ENCODE measurements around the gene STK24. TPM values are rescaled to one million over a fixed set of nuclear protein-coding genes. Genes with fewer than 3 reads are reported as not detected.

Gene STK24
- total and polyA plus RNA-seq, 2 of the 8 experiments (the other 6 are each of a cell fraction or from before 2014, with no cell fraction given) = 62.8 to 143 TPM

- H3K56ac ChIP-seq (replicated peaks; ENCODE audit: insufficient read length, low read depth, low read length) = no peak overlapping the region
- H3K36me3 ChIP-seq (ENCODE audit: control insufficient read depth in 2 of 4, insufficient read depth in 4 of 4, low read length in 3 of 4) = no peaks in the 10 kb centered on the region
- H3K27ac ChIP-seq (ENCODE audit: low read depth, low read length) = no peak overlapping the region
- no peak overlapping the region for H3K18ac ChIP-seq (ENCODE audit: extremely low read depth, low read length)
- H3K4me1 ChIP-seq (replicated peaks in 1 of 4; ENCODE audit: control insufficient read depth in 3 of 4, insufficient read depth in 4 of 4, low read length in 3 of 4) = peaks cover 6 to 22% (median 17%) of the 10 kb centered on the region in 4 experiments
- no peak overlapping the region for H3K9ac ChIP-seq (replicated peaks in 1 of 4; ENCODE audit: extremely low read depth in 1 of 4, low read depth in 3 of 4, low read length in 3 of 4)
- H3K23ac ChIP-seq (ENCODE audit: insufficient read length) = no peak overlapping the region
- FAIRE-seq = no peak
- no peaks in the 10 kb centered on the region for H3K23me2 ChIP-seq (ENCODE audit: low read depth, low read length)
- H3K4me3 ChIP-seq (ENCODE audit: extremely low read depth in 1 of 4, insufficient read depth in 2 of 4, low read depth in 3 of 4, low read length in 4 of 4) = no peak overlapping the region
- peaks cover 16 to 97% of the 10 kb centered on the region in 2 experiments; a peak in 3 of 4 replicates for H3K79me2 ChIP-seq (ENCODE audit: control insufficient read depth in 1 of 2, insufficient read depth in 2 of 2, low read length in 2 of 2)
- H4K8ac ChIP-seq (ENCODE audit: extremely low read depth, insufficient read depth, low read length) = no peak overlapping the region
- H2BK5ac ChIP-seq (ENCODE audit: low read depth, low read length) = no peak overlapping the region
- H4K20me1 ChIP-seq (replicated peaks in 1 of 2; ENCODE audit: control insufficient read depth in 1 of 2, insufficient read depth in 2 of 2, low read length in 2 of 2) = peaks cover 17 to 26% of the 10 kb centered on the region in 2 experiments
- no peak overlapping the region for H2BK120ac ChIP-seq (replicated peaks; ENCODE audit: low read depth, low read length)
- H3K14ac ChIP-seq (ENCODE audit: insufficient read length) = no peak overlapping the region
- H2AK5ac ChIP-seq (ENCODE audit: low read depth, low read length) = no peak overlapping the region; the same call in 1 of the 2 replicates
- H2BK20ac ChIP-seq (ENCODE audit: low read length) = no peak overlapping the region
- no peak overlapping the region for H3K4ac ChIP-seq (replicated peaks; ENCODE audit: insufficient read length, low read depth, low read length)
- H3K9me3 ChIP-seq (ENCODE audit: insufficient read depth in 2 of 2, low read depth in 1 of 2, low read length in 1 of 2) = no peaks in the 10 kb centered on the region
- 82% methylated on average over 12 of the region's 12 CpGs; no CpG with 5 or more reads in 1 of the 2 experiments for WGBS, 2 experiments (ENCODE audit: extremely low coverage in 1 of 2, insufficient coverage in 1 of 2, insufficient read length in 1 of 2, insufficient replicate concordance in 2 of 2, low coverage in 1 of 2, low lambda C conversion rate in 2 of 2, missing lambda C conversion rate in 1 of 2)
- H4K5ac ChIP-seq (ENCODE audit: insufficient read length, low read depth, low read length) = no peak overlapping the region
- no peak overlapping the region for H2BK15ac ChIP-seq (ENCODE audit: low read length)
- CTCF ChIA-PET (ENCODE audit: partially characterized antibody) = interaction anchor here (0.7 to 3.7 kb wide), 7 partner anchors 9 to 148 kb away, joined by 3 to 14 read pairs (median 4); no protein-coding TSS in a partner anchor
- no peak overlapping the region for H4K91ac ChIP-seq (replicated peaks; ENCODE audit: insufficient read length, low read length)
- H3K4me2 ChIP-seq (ENCODE audit: insufficient read depth in 1 of 2, low read depth in 2 of 2, low read length in 2 of 2) = 0 out of 4 replicates have a peak overlapping the region, but pooled peaks of 1 of the 2 experiments have one; percentile 1
- POLR2A ChIA-PET (ENCODE audit: partially characterized antibody) = interaction anchor here (0.9 kb wide), 1 partner anchor 22 kb away, joined by 4 read pairs; no protein-coding TSS in a partner anchor
- peaks cover 21% of the 10 kb centered on the region for H3K79me1 ChIP-seq (ENCODE audit: low read depth, low read length)
- H2AFZ ChIP-seq (ENCODE audit: low read length) = no peak overlapping the region
- no peak overlapping the region for H2BK12ac ChIP-seq (ENCODE audit: low read depth, low read length)
- H3K27me3 ChIP-seq (replicated peaks in 1 of 4; ENCODE audit: control insufficient read depth in 3 of 4, extremely low read depth in 1 of 4, insufficient read depth in 3 of 4, low read length in 3 of 4) = no peaks in the 10 kb centered on the region
- DNase-seq (ENCODE audit: low read depth in 1 of 2, low spot score in 2 of 2) = no peak
- TF ChIP-seq SIN3A (conservative IDR thresholded peaks at IDR 0.05 in 1 of 2, IDR thresholded peaks at IDR 0.05 in 1 of 2; ENCODE audit: low read depth in 1 of 2, low read length in 2 of 2) (no peak), GTF2F1 (IDR thresholded peaks at IDR 0.05; ENCODE audit: borderline replicate concordance, low read depth, low read length) (no peak), TBP (IDR thresholded peaks at IDR 0.05; ENCODE audit: low read depth, low read length) (no peak), SIX5 (IDR thresholded peaks at IDR 0.05; ENCODE audit: low read depth, low read length) (no peak), EZH2 (IDR thresholded peaks at IDR 0.05; ENCODE audit: low read depth, low read length, severe bottlenecking) (no peak), KDM4A (IDR thresholded peaks at IDR 0.05; ENCODE audit: low read depth, low read length, severe bottlenecking) (no peak), EP300 (IDR thresholded peaks at IDR 0.05; ENCODE audit: borderline replicate concordance in 1 of 2, low read depth in 2 of 2, low read length in 2 of 2) (no peak), JUN (IDR thresholded peaks at IDR 0.05; ENCODE audit: low read depth, low read length) (no peak), ATF3 (IDR thresholded peaks at IDR 0.05; ENCODE audit: insufficient read depth, low read depth, low read length) (no peak), POLR2AphosphoS5 (IDR thresholded peaks at IDR 0.05; ENCODE audit: low read depth, low read length) (no peak), E2F6 (IDR thresholded peaks at IDR 0.05) (no peak)
Measured at GRCh38 chr13:98506322-98506721, 70.6 kb downstream of the STK24 start.
